Thyroid gland (tissue), 4 donors: ENCODE data around the gene ADRA2B. TPM values are rescaled to one million over a fixed set of nuclear protein-coding genes. Genes with fewer than 3 reads are reported as not detected.

Experiments
- DNase-seq, 2 donors: peaks; one replicate each; pipeline ENCODE4 v3.0.0-alpha.2; 2019
- H3K27ac ChIP-seq, 3 donors: fragments of 200-600 bp; sonication (generic); 1 replicate in 2 of 3; 2 replicates in 1 of 3; pipeline ENCODE4 v1.5.1; 2016 to 2019; ENCODE audit warnings: mild to moderate bottlenecking in 1 of 3, moderate library complexity in 1 of 3
- H3K27me3 ChIP-seq: fragments of 200-600 bp; sonication (generic); one replicate; pipeline ENCODE4 v1.5.1; 2019
- H3K36me3 ChIP-seq, 2 donors: fragments of 200-600 bp; sonication (generic); one replicate each; pipeline ENCODE4 v1.5.1; 2016 to 2019
- H3K4me1 ChIP-seq, 2 donors: fragments of 200-600 bp; sonication (generic); one replicate each; pipeline ENCODE4 v1.5.1; 2017 to 2019
- H3K4me3 ChIP-seq, 3 donors: fragments of 200-600 bp; sonication (generic); replicated peaks in 1 of 3; 1 replicate in 2 of 3; 2 replicates in 1 of 3; pipeline ENCODE4 v1.5.1; 2016; ENCODE audit warnings: mild to moderate bottlenecking in 1 of 3
- H3K9me3 ChIP-seq: fragments of 200-600 bp; sonication (generic); one replicate; pipeline ENCODE4 v1.5.1; 2017
- CTCF ChIP-seq, 6 experiments: fragments of 200-600 bp in 3 of 6; fragments of 450-650 bp in 3 of 6; sonication (generic) in 3 of 6; IDR thresholded peaks; one replicate each; pipeline ENCODE4 v1.5.1; 2016 to 2019; ENCODE audit warnings: antibody characterized with exemption in 6 of 6, mild to moderate bottlenecking in 2 of 6, inconsistent platforms in 1 of 6, moderate library complexity in 1 of 6
- POLR2A ChIP-seq, 2 donors: fragments of 450-650 bp; IDR thresholded peaks; one replicate each; pipeline ENCODE4 v1.6.1; 2017; ENCODE audit warnings: antibody characterized with exemption in 2 of 2, mild to moderate bottlenecking in 2 of 2, moderate library complexity in 1 of 2
- whole genome bisulfite sequencing, 2 donors: methylation state at CpG; one replicate each; pipeline ENCODE4 v1.1.5; 2017; 5-methylcytosine and 5-hydroxymethylcytosine counted together
- intact Hi-C: fragments of 100-400 bp; cut with DNase I; formaldehyde crosslinking; loops from one replicate; pipeline ENCODE4 v1.15.1; 2023
- total RNA-seq, 4 donors: library from RNA; depleted of rRNA; stranded (reverse); fragments of >200 nt; gene quantifications; one replicate each; pipeline ENCODE4 v1.2.3, GENCODE V29; 2016

Gene ADRA2B
- total RNA-seq, 4 donors from 2014 or later, result 0.13 to 2.1 (median 1.0) TPM

GRCh38 chr2:96091711-96092572 is 24.4 kb downstream of the ADRA2B start:
- no peaks in the 10 kb centered on the region for H3K27me3 ChIP-seq
- no peak overlapping the region for H3K4me3 ChIP-seq
- H3K4me1 ChIP-seq, result peaks cover 0 to 10% of the 10 kb centered on the region in 2 donors
- 79 to 90% methylated on average over 14 to 15 of the region's 18 CpGs for WGBS, 2 donors
- intact Hi-C loops, result no loop called here
- H3K27ac ChIP-seq, result no peak overlapping the region
- TF ChIP-seq CTCF (IDR thresholded peaks at IDR 0.05) (no peak), POLR2A (IDR thresholded peaks at IDR 0.05) (no peak)
- no peak for DNase-seq
- no peaks in the 10 kb centered on the region for H3K36me3 ChIP-seq
- no peaks in the 10 kb centered on the region for H3K9me3 ChIP-seq

GRCh38 chr2:96091141-96091710 is 25.1 kb downstream of the ADRA2B start:
- WGBS, 2 donors, result 93 to 94% methylated on average over 9 to 11 of the region's 14 CpGs
- intact Hi-C loops, result no loop called here
- H3K4me3 ChIP-seq, result no peak overlapping the region
- no peak overlapping the region for H3K27ac ChIP-seq
- no peaks in the 10 kb centered on the region for H3K36me3 ChIP-seq
- peaks cover 0 to 10% of the 10 kb centered on the region in 2 donors for H3K4me1 ChIP-seq
- TF ChIP-seq POLR2A (IDR thresholded peaks at IDR 0.05) (no peak), CTCF (IDR thresholded peaks at IDR 0.05) (no peak)
- no peaks in the 10 kb centered on the region for H3K27me3 ChIP-seq
- no peak for DNase-seq
- no peaks in the 10 kb centered on the region for H3K9me3 ChIP-seq

GRCh38 chr2:96090196-96090926 is 26.0 kb downstream of the ADRA2B start:
- Histone ChIP-seq H3K9me3 (no peaks in the 10 kb centered on the region), H3K4me1 (peaks cover 0 to 10% of the 10 kb centered on the region in 2 donors), H3K27me3 (no peaks in the 10 kb centered on the region), H3K27ac (no peak overlapping the region), H3K36me3 (no peaks in the 10 kb centered on the region), H3K4me3 (no peak overlapping the region)
- intact Hi-C loops, result no loop called here
- WGBS, 2 donors, result 80 to 86% methylated on average over 10 to 12 of the region's 12 CpGs
- no peak for DNase-seq
- TF ChIP-seq CTCF (IDR thresholded peaks at IDR 0.05), result no peak
- TF ChIP-seq POLR2A (IDR thresholded peaks at IDR 0.05), result no peak

- DNase-seq, result peak; percentile 87 to 88
- intact Hi-C loops, result no loop called here
- H3K36me3 ChIP-seq, result no peaks in the 10 kb centered on the region
- H3K9me3 ChIP-seq, result no peaks in the 10 kb centered on the region
- no peak for TF ChIP-seq POLR2A (IDR thresholded peaks at IDR 0.05)
- no peak for TF ChIP-seq CTCF (IDR thresholded peaks at IDR 0.05)
- H3K27ac ChIP-seq, result no peak overlapping the region
- H3K4me1 ChIP-seq, result peaks cover 0 to 10% of the 10 kb centered on the region in 2 donors
- H3K4me3 ChIP-seq, result no peak overlapping the region
- WGBS, 2 donors, result 37 to 42% methylated on average over 19 to 20 of the region's 22 CpGs
- H3K27me3 ChIP-seq, result no peaks in the 10 kb centered on the region
Measured at GRCh38 chr2:96089356-96090195, 26.8 kb downstream of the ADRA2B start.
